NCI-H187 treated with DMSO at 0.1 percent for 48 hours (cell line): ENCODE measurements around the gene TXLNG.
"Not testable (repeated sequence)": the region's sequence is repeated elsewhere in the genome, so short reads cannot be mapped to it uniquely, and the experiment has no call there.

Experiments
- DNase-seq: peaks from one replicate; lab custom pipeline; 2025; lab: John Stamatoyannopoulos, UW

Gene TXLNG

DNA sequence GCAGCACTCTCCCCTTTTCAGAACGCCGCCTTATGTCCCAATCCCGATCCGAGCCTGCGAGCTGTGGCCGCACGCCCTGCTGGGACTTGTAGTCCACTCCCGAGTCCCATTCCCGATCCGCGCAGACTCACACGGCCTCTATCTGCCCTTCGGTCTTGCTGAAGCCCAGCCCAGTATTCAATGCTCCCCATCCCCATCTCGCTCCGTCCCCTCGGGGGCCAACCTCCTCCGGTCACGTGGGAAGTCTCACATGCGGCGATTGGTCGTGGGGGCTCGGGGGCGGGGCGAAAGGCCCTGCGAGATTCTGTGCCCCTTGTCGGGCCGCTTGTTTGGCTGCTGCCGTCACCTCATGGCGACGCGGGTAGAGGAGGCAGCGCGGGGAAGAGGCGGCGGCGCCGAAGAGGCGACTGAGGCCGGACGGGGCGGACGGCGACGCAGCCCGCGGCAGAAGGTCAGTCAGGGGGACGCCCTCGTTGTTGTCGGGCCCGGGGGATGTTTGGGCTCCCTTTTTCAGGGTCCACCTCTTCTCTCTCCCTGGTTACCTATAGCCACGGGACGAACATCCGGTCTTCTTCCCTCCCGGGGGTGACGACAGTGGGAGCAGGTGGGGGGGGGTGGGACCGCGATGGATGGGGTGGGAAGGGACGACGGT lies at the start of gene TXLNG:
Gene TXLNG (plus strand): TSS at position 328 of the 652 bp plus-strand sequence. CDS start 22 bp downstream, at position 350.
- peak; percentile 92 for DNase-seq

- DNase-seq = no peak
Measured at GRCh38 chrX:16737024-16737423, 49.2 kb upstream of the TXLNG start.

- DNase-seq = no peak
Measured at GRCh38 chrX:16739574-16739973, 46.7 kb upstream of the TXLNG start.

DNA sequence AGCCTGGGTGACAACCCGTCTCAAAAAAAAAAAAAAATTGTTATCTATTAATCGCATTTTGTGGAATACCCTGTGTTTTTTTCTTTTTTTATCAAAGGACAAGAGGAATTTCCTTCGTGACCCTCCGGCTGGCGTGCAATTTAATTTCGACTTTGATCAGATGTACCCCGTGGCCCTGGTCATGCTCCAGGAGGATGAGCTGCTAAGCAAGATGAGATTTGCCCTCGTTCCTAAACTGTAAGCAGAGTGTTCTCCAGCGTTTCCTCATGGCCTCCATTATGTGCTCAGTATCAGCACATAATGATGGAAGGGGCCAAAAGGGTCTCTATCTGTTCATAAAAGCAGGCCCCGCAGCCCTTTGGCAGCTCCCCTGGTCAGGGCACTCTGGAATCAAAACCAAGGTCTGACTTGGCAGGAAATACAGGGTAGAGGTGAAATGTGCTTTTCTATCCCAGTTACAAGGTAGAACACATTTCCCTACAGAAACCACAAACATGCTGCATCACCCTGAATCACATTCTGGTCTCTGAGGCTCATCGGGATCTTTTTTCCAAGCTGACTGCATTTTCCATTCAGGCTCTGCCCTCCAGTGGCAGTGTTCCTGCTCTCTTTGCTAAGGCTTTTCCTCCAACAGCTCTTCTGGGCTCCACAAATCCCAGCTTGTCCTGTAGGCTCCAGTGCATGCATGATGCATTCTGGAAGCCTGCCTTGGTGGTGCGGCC lies 42.5 kb upstream of the TXLNG start:
- DNase-seq = no peak

- no peak for DNase-seq
Measured at GRCh38 chrX:16745102-16745501, 41.2 kb upstream of the TXLNG start.

- peak; percentile 0 for DNase-seq
Measured at GRCh38 chrX:16745659-16746058, 40.6 kb upstream of the TXLNG start.

- DNase-seq = no peak
Measured at GRCh38 chrX:16748425-16748824, 37.8 kb upstream of the TXLNG start.

- DNase-seq = no peak
Measured at GRCh38 chrX:16750136-16750535, 36.1 kb upstream of the TXLNG start.

DNA sequence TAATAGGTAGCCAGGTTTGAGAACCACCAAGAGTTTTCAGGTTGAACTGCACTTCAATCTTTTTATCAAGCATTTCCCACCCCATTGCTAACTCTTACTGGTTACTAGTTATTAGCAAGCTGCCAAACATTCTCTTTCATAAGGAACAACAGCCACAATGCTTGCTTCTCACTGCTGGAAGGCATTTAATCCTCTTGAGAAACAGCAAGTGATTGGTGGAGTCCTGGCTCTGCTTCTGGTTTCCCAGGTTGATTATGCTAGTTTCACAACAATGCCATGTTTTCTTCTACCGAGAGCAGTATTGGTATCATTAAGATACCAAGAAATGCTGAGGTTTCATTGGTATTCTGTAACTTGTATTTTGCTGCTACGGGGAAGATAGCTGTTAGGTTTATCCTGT lies 32.2 kb upstream of the TXLNG start:
- DNase-seq = no peak

DNA sequence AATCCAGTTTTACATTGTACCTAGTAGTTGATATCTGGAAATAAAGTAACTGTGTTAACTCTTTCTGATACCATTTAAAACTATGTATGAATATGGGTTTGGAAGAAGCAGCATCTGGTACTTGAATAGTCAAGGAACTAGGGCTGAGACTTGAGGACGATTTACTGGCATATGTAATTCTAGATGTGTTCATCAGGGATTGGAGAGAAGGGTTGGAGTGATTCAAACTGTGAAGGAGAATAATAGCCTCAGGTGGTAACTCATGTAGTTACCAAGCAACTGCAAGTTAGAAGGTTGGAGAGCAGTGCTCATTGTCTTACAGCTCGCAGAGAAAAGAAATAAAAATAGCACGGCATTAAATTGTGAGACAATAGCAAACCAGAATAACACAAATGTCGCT lies 29.5 kb upstream of the TXLNG start:
- peak; percentile 84 for DNase-seq

GRCh38 chrX:16761500-16761899 lies 24.8 kb upstream of the TXLNG start:
- not testable (repeated sequence) for DNase-seq

GRCh38 chrX:16762579-16762978 lies 23.7 kb upstream of the TXLNG start:
- DNase-seq = no peak

- DNase-seq = no peak
Measured at GRCh38 chrX:16765594-16765993, 20.7 kb upstream of the TXLNG start.

DNA sequence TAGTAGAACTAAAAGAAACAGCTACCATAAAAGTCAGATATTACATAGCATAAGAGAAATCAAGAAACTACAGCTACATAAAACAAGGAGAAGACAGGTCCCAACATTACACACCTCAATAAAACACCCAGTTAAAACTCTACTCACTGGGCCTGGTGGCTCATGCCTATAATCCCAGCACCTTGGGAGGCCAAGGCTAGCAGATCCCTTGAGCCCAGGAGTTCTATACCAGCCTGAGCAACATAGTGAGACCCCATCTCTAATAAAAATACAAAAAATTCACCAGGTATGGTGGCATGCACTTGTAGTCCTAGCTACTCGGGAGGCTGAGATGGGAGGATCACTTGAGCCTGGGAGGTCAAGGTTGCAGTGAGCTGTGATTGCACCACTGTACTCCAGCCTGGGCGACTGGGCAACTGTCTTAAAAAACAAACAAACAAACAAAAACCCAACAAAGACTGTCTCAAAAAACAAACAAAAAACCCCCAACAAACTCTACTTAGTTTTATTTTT lies 15.2 kb upstream of the TXLNG start:
- DNase-seq = no peak

GRCh38 chrX:16771483-16772398 lies 14.5 kb upstream of the TXLNG start:
- DNase-seq = no peak

- DNase-seq = no peak
Measured at GRCh38 chrX:16772460-16772859, 13.8 kb upstream of the TXLNG start.

DNA sequence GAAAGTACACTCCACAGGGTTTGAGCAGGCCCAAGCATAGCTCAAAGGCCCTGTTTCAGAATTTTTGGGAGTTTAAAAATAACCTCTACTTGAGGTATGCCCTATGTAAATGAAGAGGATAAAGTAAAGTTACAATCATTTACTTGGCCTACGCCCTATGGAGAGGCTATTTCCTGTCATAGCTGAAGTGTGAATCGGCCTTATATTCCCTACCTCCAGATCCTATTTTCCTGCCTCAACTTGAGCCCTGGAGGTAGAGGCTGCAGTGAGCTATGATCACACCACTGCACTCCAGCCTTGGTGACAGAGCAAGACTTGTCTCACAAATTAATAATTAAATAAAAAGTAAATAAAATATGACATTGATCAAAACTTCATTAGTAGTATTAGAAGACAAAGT lies 11.5 kb upstream of the TXLNG start:
- DNase-seq = no peak

- no peak for DNase-seq
Measured at GRCh38 chrX:16778545-16778944, 7.7 kb upstream of the TXLNG start.

DNA sequence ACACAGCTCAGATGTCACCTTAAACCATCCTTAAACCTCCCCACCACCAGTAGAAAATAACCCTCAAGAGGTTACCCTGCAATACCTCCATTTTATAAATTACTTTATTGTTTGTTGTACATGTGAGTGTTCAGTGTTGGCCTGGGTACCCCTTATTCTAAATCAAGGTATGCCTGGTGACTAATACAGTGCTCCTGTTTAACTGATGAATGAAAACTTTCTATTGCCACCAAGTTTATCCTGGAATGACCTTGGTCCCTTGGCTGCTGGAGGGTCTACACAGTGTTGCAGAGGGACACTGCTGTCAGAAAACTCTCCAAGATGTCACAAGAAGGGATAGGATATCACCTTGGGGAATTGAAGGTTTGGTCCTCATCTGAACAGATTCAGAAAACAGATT lies 7.3 kb upstream of the TXLNG start:
- no peak for DNase-seq

DNA sequence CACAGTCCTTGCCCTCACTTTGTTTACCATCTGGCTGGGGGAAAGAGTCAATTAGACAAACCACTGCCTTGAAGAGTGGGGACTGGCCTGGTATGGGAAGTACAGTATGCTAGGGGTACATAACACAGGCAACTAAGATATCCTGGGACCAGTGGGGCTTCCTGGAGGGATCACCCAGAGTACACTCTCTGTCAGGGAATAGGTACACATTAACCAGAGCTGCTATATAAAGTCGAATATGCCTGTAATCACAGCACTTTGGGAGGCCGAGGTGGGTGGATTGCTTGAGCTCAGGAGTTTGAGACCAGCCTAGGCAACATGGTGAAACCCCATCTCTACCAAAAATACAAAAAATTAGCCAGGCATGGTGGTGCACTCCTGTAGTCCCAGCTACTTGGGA lies 6.5 kb upstream of the TXLNG start:
- DNase-seq = not testable (repeated sequence)

GRCh38 chrX:16783452-16783851 lies 2.8 kb upstream of the TXLNG start:
- no peak for DNase-seq

- DNase-seq = not testable (repeated sequence)
Measured at GRCh38 chrX:16784440-16784839, 1.8 kb upstream of the TXLNG start.
